Liver (tissue), 3 donors: ENCODE data around the gene AJM1.
"Not testable (repeated sequence)": the region's sequence is repeated elsewhere in the genome, so short reads cannot be mapped to it uniquely, and the experiment has no call there.

Experiments used
- EGR1 ChIP-seq, 2 donors: IDR thresholded peaks; 2 replicates each; pipeline ENCODE4 v1.6.1; 2016 to 2018; ENCODE audit warnings: antibody characterized with exemption in 2 of 2, low read depth in 2 of 2
- GABPA ChIP-seq, 2 donors: IDR thresholded peaks in 1 of 2; conservative IDR thresholded peaks in 1 of 2; 2 replicates each; pipeline ENCODE4 v1.6.1; 2016; ENCODE audit warnings: antibody characterized with exemption in 2 of 2, mild to moderate bottlenecking in 1 of 2, moderate library complexity in 1 of 2
- RAD21 ChIP-seq, 2 donors: IDR thresholded peaks; 2 replicates each; pipeline ENCODE4 v1.6.1; 2016; ENCODE audit warnings: antibody characterized with exemption in 2 of 2, mild to moderate bottlenecking in 2 of 2
- RXRA ChIP-seq, 2 donors: IDR thresholded peaks; 2 replicates each; pipeline ENCODE4 v1.6.1; 2017 to 2018; ENCODE audit warnings: antibody characterized with exemption in 2 of 2, mild to moderate bottlenecking in 1 of 2
- SP1 ChIP-seq: IDR thresholded peaks from 2 replicates; pipeline ENCODE4 v1.6.1; 2018; ENCODE audit warnings: antibody characterized with exemption, mild to moderate bottlenecking
- TAF1 ChIP-seq: conservative IDR thresholded peaks from 2 replicates; pipeline ENCODE4 v1.6.1; 2016; ENCODE audit warnings: antibody characterized with exemption, mild to moderate bottlenecking
- TF ChIP-seq, protein P1 (sequence below): fragments of 150-350 bp; IDR thresholded peaks from 2 replicates; pipeline ENCODE4 v1.5.1; 2017; ENCODE audit warnings: improper control_type of control experiment, low read depth, low read length; ENCODE audit not compliant: missing input control
- TF ChIP-seq, protein P2 (sequence below): IDR thresholded peaks from 2 replicates; pipeline ENCODE4 v1.6.1; 2016; ENCODE audit warnings: antibody characterized with exemption
- TF ChIP-seq, protein P3 (sequence below): IDR thresholded peaks from 2 replicates; pipeline ENCODE4 v1.6.1; 2016; ENCODE audit warnings: antibody characterized with exemption
- donor health status: healthy.
- donor health status: healthy.

DNA sequence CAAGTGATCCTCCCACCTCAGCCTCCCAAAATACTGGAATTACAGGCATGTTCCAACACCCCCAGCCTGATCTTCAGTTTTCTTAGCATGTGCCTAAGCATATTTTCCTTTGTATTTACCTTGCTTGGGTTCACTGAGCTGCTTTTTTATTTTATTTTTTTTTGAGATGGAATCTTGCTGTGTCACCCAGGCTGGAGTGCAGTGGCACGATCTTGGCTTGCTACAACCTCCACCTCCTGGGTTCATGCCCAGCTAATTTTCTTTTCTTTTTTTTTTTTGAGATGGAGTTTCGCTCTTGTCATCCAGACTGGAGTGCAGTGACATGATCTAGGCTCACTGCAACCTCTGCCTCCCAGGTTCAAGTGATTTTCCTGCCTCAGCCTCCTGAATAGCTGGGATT, 27.3 kb downstream of the AJM1 start:
- TF ChIP-seq, protein P1, sequence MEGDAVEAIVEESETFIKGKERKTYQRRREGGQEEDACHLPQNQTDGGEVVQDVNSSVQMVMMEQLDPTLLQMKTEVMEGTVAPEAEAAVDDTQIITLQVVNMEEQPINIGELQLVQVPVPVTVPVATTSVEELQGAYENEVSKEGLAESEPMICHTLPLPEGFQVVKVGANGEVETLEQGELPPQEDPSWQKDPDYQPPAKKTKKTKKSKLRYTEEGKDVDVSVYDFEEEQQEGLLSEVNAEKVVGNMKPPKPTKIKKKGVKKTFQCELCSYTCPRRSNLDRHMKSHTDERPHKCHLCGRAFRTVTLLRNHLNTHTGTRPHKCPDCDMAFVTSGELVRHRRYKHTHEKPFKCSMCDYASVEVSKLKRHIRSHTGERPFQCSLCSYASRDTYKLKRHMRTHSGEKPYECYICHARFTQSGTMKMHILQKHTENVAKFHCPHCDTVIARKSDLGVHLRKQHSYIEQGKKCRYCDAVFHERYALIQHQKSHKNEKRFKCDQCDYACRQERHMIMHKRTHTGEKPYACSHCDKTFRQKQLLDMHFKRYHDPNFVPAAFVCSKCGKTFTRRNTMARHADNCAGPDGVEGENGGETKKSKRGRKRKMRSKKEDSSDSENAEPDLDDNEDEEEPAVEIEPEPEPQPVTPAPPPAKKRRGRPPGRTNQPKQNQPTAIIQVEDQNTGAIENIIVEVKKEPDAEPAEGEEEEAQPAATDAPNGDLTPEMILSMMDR = not testable (repeated sequence)
- not testable (repeated sequence) for TF ChIP-seq RXRA (IDR thresholded peaks at IDR 0.05); SP1; TAF1; GABPA (IDR thresholded peaks at IDR 0.05 in 1 of 2, conservative IDR thresholded peaks at IDR 0.05 in 1 of 2); RAD21 (IDR thresholded peaks at IDR 0.05); EGR1 (IDR thresholded peaks at IDR 0.05; ENCODE audit: low read depth in 2 of 2)
- TF ChIP-seq, protein P2, sequence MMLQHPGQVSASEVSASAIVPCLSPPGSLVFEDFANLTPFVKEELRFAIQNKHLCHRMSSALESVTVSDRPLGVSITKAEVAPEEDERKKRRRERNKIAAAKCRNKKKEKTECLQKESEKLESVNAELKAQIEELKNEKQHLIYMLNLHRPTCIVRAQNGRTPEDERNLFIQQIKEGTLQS = not testable (repeated sequence)
- TF ChIP-seq, protein P3, sequence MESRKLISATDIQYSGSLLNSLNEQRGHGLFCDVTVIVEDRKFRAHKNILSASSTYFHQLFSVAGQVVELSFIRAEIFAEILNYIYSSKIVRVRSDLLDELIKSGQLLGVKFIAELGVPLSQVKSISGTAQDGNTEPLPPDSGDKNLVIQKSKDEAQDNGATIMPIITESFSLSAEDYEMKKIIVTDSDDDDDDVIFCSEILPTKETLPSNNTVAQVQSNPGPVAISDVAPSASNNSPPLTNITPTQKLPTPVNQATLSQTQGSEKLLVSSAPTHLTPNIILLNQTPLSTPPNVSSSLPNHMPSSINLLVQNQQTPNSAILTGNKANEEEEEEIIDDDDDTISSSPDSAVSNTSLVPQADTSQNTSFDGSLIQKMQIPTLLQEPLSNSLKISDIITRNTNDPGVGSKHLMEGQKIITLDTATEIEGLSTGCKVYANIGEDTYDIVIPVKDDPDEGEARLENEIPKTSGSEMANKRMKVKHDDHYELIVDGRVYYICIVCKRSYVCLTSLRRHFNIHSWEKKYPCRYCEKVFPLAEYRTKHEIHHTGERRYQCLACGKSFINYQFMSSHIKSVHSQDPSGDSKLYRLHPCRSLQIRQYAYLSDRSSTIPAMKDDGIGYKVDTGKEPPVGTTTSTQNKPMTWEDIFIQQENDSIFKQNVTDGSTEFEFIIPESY = not testable (repeated sequence)
